GM06990 (cell line): ENCODE results near the gene TTC16.

ENCODE experiments used
- DNase-seq: peaks from one replicate; pipeline ENCODE4 v3.0.0-alpha.2; 2011; ENCODE audit not compliant: insufficient read length; ENCODE audit errors: extremely low read depth
- H3K27me3 ChIP-seq: replicated peaks from 2 replicates; pipeline ENCODE4 v1.6.0; 2011; ENCODE audit warnings: low read length; ENCODE audit not compliant: control insufficient read depth, insufficient read depth
- H3K36me3 ChIP-seq: 2 replicates; pipeline ENCODE4 v1.5.1; 2011; ENCODE audit warnings: low read length; ENCODE audit not compliant: control insufficient read depth, insufficient read depth
- H3K4me3 ChIP-seq: replicated peaks from 2 replicates; pipeline ENCODE4 v1.5.1; 2011; ENCODE audit warnings: low read depth, mild to moderate bottlenecking, control low read depth, low read length
- CTCF ChIP-seq: IDR thresholded peaks from 2 replicates; pipeline ENCODE4 v1.5.1; 2011; ENCODE audit warnings: low read length, control low read depth, mild to moderate bottlenecking, inconsistent platforms; ENCODE audit not compliant: insufficient read depth, poor library complexity, severe bottlenecking

Gene TTC16

GRCh38 chr9:127693143-127693542 lies 22.7 kb upstream of the TTC16 start:
- no peaks in the 10 kb centered on the region for H3K27me3 ChIP-seq
- TF ChIP-seq CTCF = no peak
- DNase-seq = no peak
- no peaks in the 10 kb centered on the region for H3K36me3 ChIP-seq
- no peak overlapping the region for H3K4me3 ChIP-seq

- DNase-seq = no peak
- H3K4me3 ChIP-seq = no peak overlapping the region
- no peak for TF ChIP-seq CTCF
- H3K36me3 ChIP-seq = no peaks in the 10 kb centered on the region
- no peaks in the 10 kb centered on the region for H3K27me3 ChIP-seq
These were observed 22.2 kb upstream of the TTC16 start for GRCh38 chr9:127693697-127694096.

- no peak for TF ChIP-seq CTCF
These were observed 20.8 kb upstream of the TTC16 start for GRCh38 chr9:127694890-127695720.

GRCh38 chr9:127697575-127697974 lies 18.3 kb upstream of the TTC16 start:
- no peak overlapping the region for H3K4me3 ChIP-seq
- H3K27me3 ChIP-seq = no peaks in the 10 kb centered on the region
- no peak for TF ChIP-seq CTCF
- no peak for DNase-seq
- no peaks in the 10 kb centered on the region for H3K36me3 ChIP-seq

More at GRCh38 chr9:127694890-127695720, 20.8 kb upstream of the TTC16 start:
- Histone ChIP-seq H3K4me3 (no peak overlapping the region), H3K36me3 (no peaks in the 10 kb centered on the region), H3K27me3 (no peaks in the 10 kb centered on the region)
- DNase-seq = no peak

GRCh38 chr9:127698386-127698785 lies 17.5 kb upstream of the TTC16 start:
- H3K36me3 ChIP-seq = no peaks in the 10 kb centered on the region
- DNase-seq = no peak
- TF ChIP-seq CTCF = no peak
- H3K4me3 ChIP-seq = no peak overlapping the region
- H3K27me3 ChIP-seq = no peaks in the 10 kb centered on the region
